ENCODE data around the gene POP4.

DNA sequence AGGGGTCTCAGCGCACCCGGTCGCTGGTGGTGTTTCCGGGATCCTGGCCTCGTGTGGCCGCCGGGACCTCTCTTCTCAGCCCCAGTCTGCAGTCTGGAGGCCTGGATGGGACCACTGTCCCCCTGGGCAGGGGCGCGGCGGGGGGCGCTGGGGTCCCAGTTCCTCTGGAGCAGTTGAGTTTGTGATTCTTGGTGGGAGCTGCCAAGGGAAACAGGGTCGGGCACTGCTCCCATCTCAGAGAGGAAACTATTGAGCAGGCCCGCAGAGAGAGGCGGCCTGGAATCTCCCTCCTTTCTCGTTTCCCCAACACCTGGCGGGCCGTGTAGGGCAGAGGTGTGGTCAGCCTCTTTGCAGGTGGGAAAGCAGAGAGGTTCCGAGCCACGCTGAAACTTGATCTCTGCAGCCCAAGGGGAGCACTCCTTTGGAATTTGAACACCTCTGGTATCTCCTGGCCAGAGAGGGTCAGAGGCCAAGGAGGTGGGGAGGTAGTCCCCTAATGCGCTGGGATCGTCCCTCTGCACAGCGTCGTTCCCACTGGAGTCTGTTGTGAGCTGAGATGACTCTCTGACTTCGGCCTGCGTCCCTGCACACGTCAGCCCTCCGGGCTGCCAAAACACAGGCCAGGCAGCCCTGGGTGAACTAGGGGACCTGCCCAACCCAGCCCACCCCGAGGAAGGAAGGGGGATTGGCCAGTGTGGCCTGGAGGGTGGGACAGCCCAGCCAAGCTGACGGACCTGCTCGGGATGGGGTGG, 59.9 kb downstream of the POP4 start:
- TF ChIP-seq, protein P1, sequence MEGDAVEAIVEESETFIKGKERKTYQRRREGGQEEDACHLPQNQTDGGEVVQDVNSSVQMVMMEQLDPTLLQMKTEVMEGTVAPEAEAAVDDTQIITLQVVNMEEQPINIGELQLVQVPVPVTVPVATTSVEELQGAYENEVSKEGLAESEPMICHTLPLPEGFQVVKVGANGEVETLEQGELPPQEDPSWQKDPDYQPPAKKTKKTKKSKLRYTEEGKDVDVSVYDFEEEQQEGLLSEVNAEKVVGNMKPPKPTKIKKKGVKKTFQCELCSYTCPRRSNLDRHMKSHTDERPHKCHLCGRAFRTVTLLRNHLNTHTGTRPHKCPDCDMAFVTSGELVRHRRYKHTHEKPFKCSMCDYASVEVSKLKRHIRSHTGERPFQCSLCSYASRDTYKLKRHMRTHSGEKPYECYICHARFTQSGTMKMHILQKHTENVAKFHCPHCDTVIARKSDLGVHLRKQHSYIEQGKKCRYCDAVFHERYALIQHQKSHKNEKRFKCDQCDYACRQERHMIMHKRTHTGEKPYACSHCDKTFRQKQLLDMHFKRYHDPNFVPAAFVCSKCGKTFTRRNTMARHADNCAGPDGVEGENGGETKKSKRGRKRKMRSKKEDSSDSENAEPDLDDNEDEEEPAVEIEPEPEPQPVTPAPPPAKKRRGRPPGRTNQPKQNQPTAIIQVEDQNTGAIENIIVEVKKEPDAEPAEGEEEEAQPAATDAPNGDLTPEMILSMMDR (tag by site-specific recombination; IDR thresholded peaks at IDR 0.05): no peak
- TF ChIP-seq, protein P2, sequence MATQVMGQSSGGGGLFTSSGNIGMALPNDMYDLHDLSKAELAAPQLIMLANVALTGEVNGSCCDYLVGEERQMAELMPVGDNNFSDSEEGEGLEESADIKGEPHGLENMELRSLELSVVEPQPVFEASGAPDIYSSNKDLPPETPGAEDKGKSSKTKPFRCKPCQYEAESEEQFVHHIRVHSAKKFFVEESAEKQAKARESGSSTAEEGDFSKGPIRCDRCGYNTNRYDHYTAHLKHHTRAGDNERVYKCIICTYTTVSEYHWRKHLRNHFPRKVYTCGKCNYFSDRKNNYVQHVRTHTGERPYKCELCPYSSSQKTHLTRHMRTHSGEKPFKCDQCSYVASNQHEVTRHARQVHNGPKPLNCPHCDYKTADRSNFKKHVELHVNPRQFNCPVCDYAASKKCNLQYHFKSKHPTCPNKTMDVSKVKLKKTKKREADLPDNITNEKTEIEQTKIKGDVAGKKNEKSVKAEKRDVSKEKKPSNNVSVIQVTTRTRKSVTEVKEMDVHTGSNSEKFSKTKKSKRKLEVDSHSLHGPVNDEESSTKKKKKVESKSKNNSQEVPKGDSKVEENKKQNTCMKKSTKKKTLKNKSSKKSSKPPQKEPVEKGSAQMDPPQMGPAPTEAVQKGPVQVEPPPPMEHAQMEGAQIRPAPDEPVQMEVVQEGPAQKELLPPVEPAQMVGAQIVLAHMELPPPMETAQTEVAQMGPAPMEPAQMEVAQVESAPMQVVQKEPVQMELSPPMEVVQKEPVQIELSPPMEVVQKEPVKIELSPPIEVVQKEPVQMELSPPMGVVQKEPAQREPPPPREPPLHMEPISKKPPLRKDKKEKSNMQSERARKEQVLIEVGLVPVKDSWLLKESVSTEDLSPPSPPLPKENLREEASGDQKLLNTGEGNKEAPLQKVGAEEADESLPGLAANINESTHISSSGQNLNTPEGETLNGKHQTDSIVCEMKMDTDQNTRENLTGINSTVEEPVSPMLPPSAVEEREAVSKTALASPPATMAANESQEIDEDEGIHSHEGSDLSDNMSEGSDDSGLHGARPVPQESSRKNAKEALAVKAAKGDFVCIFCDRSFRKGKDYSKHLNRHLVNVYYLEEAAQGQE (tag by site-specific recombination; IDR thresholded peaks at IDR 0.05): no peak; the same call in 1 of the 2 replicates
- TF ChIP-seq ZSCAN30 (tag by site-specific recombination; IDR thresholded peaks at IDR 0.05) (0 out of 2 replicates have a peak, but pooled peaks have one; percentile 2), ZNF140 (tag by site-specific recombination; IDR thresholded peaks at IDR 0.05) (no peak), ZNF239 (tag by site-specific recombination; IDR thresholded peaks at IDR 0.05) (no peak), ZNF558 (tag by site-specific recombination; IDR thresholded peaks at IDR 0.05) (no peak), KLF9 (tag by site-specific recombination; IDR thresholded peaks at IDR 0.05; ENCODE audit: low read depth) (0 out of 2 replicates have a peak, but pooled peaks have one; percentile 19), ZNF248 (tag by site-specific recombination; IDR thresholded peaks at IDR 0.05) (no peak)

Data from HEK293 (cell line).